Measurements from ENCODE around the gene TMEM26.

Gene TMEM26

GRCh38 chr10:61452655-61453641 is at the start of gene TMEM26:
Gene TMEM26 (minus strand): TSS chr10:61453381. CDS start chr10:61453081, 300 bp downstream.
- DNase-seq (ENCODE audit: low read depth) = no peak
- H3K4me3 ChIP-seq (ENCODE audit: low read depth, low read length) = no peak within 1 kb of the TSS
- TF ChIP-seq CTCF (IDR thresholded peaks at IDR 0.05; ENCODE audit: control insufficient read depth, extremely low read depth, insufficient read depth) = no peak

GRCh38 chr10:61500460-61500859 is 47.3 kb upstream of the TMEM26 start:
- no peak for TF ChIP-seq CTCF (IDR thresholded peaks at IDR 0.05; ENCODE audit: control insufficient read depth, extremely low read depth, insufficient read depth)
- DNase-seq (ENCODE audit: low read depth) = no peak

GRCh38 chr10:61492364-61492995 is 39.3 kb upstream of the TMEM26 start:
- TF ChIP-seq CTCF (IDR thresholded peaks at IDR 0.05; ENCODE audit: control insufficient read depth, extremely low read depth, insufficient read depth) = no peak
- no peak overlapping the region for H3K4me3 ChIP-seq (ENCODE audit: low read depth, low read length)
- DNase-seq (ENCODE audit: low read depth) = no peak

More at GRCh38 chr10:61500460-61500859, 47.3 kb upstream of the TMEM26 start:
- no peak overlapping the region for H3K4me3 ChIP-seq (ENCODE audit: low read depth, low read length)

GRCh38 chr10:61487506-61487905 is 34.3 kb upstream of the TMEM26 start:
- DNase-seq (ENCODE audit: low read depth) = no peak
- TF ChIP-seq CTCF (IDR thresholded peaks at IDR 0.05; ENCODE audit: control insufficient read depth, extremely low read depth, insufficient read depth) = no peak
- no peak overlapping the region for H3K4me3 ChIP-seq (ENCODE audit: low read depth, low read length)

GRCh38 chr10:61486738-61487396 is 33.7 kb upstream of the TMEM26 start:
- no peak overlapping the region for H3K4me3 ChIP-seq (ENCODE audit: low read depth, low read length)
- no peak for DNase-seq (ENCODE audit: low read depth)
- no peak for TF ChIP-seq CTCF (IDR thresholded peaks at IDR 0.05; ENCODE audit: control insufficient read depth, extremely low read depth, insufficient read depth)

- H3K4me3 ChIP-seq (ENCODE audit: low read depth, low read length) = no peak overlapping the region
- DNase-seq (ENCODE audit: low read depth) = no peak
- TF ChIP-seq CTCF (IDR thresholded peaks at IDR 0.05; ENCODE audit: control insufficient read depth, extremely low read depth, insufficient read depth) = no peak
These were observed 33.1 kb upstream of the TMEM26 start for GRCh38 chr10:61486251-61486650.

Data from LNCaP clone FGC (cell line).